K562 (cell line): ENCODE results near the gene PLAA. TPM values are rescaled to one million over a fixed set of nuclear protein-coding genes. Genes with fewer than 3 reads are reported as not detected.

ENCODE experiments used
- CEBPB ChIP-seq: fragments of 450-650 bp; IDR thresholded peaks from 2 replicates; pipeline ENCODE4 v1.6.1; 2016; ENCODE audit warnings: missing genetic modification characterization, missing compliant biosample characterization
- CEBPG ChIP-seq, 3 experiments: fragments of 200-800 bp in 1 of 3; sonication (Bioruptor generic) in 1 of 3; sonication (generic) in 1 of 3; formaldehyde crosslinking in 1 of 3; IDR thresholded peaks in 2 of 3; conservative IDR thresholded peaks in 1 of 3; 2 replicates each; pipeline versions ENCODE4 v1.6.1 to v1.8.0; 2016 to 2022; ENCODE audit warnings: missing compliant biosample characterization in 2 of 3, missing genetic modification characterization in 2 of 3, mild to moderate bottlenecking in 1 of 3, missing genetic modification reagents in 1 of 3
- CHD2 ChIP-seq: IDR thresholded peaks from 2 replicates; pipeline ENCODE4 v1.6.1; 2011; ENCODE audit warnings: low read depth, low read length
- ETV6 ChIP-seq, 3 experiments: fragments of 150-350 bp in 1 of 3; sonication (generic) in 1 of 3; formaldehyde crosslinking in 1 of 3; IDR thresholded peaks; 2 replicates each; pipeline versions ENCODE4 v1.6.1 to v1.8.0; 2014 to 2022; ENCODE audit warnings: borderline replicate concordance in 2 of 3, low read depth in 2 of 3, antibody characterized with exemption in 1 of 3, low read length in 1 of 3, mild to moderate bottlenecking in 1 of 3, missing genetic modification reagents in 1 of 3
- HDAC2 ChIP-seq: fragments of 450-650 bp; IDR thresholded peaks from 2 replicates; pipeline ENCODE4 v1.6.1; 2016; ENCODE audit warnings: mild to moderate bottlenecking
- NCOA1 ChIP-seq: fragments of 450-650 bp; IDR thresholded peaks from 2 replicates; pipeline ENCODE4 v1.6.1; 2016; ENCODE audit warnings: low read depth
- NRF1 ChIP-seq, 2 experiments: fragments of 450-650 bp; IDR thresholded peaks in 1 of 2; conservative IDR thresholded peaks in 1 of 2; 2 replicates each; pipeline ENCODE4 v1.6.1; 2014; ENCODE audit warnings: mild to moderate bottlenecking in 2 of 2
- POLR2A ChIP-seq: fragments of 450-650 bp; conservative IDR thresholded peaks from 2 replicates; pipeline ENCODE4 v1.6.1; 2016
- PTBP1 ChIP-seq: fragments of 200-400 bp; formaldehyde crosslinking; IDR thresholded peaks from 2 replicates; pipeline ENCODE4 v1.6.1; 2017; ENCODE audit warnings: low read depth, low read length
- SIN3B ChIP-seq: fragments of 450-650 bp; IDR thresholded peaks from 2 replicates; pipeline ENCODE4 v1.6.1; 2017; ENCODE audit warnings: low read depth, mild to moderate bottlenecking, moderate library complexity
- SUPT5H ChIP-seq: fragments of 450-650 bp; IDR thresholded peaks from 2 replicates; pipeline ENCODE4 v1.6.1; 2016
- TAF1 ChIP-seq: IDR thresholded peaks from 2 replicates; pipeline ENCODE4 v1.6.1; 2011; ENCODE audit warnings: mild to moderate bottlenecking, low read length, moderate library complexity; ENCODE audit not compliant: insufficient read depth, control insufficient read depth, severe bottlenecking; ENCODE audit errors: extremely low read depth
- TARDBP ChIP-seq: fragments of 450-650 bp; IDR thresholded peaks from 2 replicates; pipeline ENCODE4 v1.6.1; 2016
- TFAM ChIP-seq: fragments of 250-450 bp; sonication (Bioruptor Pico); conservative IDR thresholded peaks from 2 replicates; pipeline ENCODE4 v1.5.0; 2021; ENCODE audit warnings: mild to moderate bottlenecking, moderate library complexity
- ZBTB1 ChIP-seq: sonication (generic); formaldehyde crosslinking; IDR thresholded peaks from 2 replicates; pipeline ENCODE4 v1.8.1; 2023; ENCODE audit warnings: missing genetic modification reagents, low read depth, mild to moderate bottlenecking, borderline replicate concordance
- ZFP36 ChIP-seq: fragments of 150-350 bp; IDR thresholded peaks from 2 replicates; pipeline ENCODE4 v1.6.1; 2018; ENCODE audit warnings: low read length, low read depth; ENCODE audit not compliant: partially characterized antibody
- ZFX ChIP-seq: sonication (generic); formaldehyde crosslinking; IDR thresholded peaks from 2 replicates; pipeline ENCODE4 v1.8.0; 2022; ENCODE audit warnings: mild to moderate bottlenecking, missing genetic modification reagents, moderate library complexity
- ZNF175 ChIP-seq: fragments of 200-800 bp; sonication (Bioruptor generic); IDR thresholded peaks from 2 replicates; pipeline ENCODE4 v1.6.1; 2016; ENCODE audit warnings: low read depth, mild to moderate bottlenecking, missing genetic modification characterization, missing compliant biosample characterization
- ZNF778 ChIP-seq: fragments of 450-650 bp; formaldehyde crosslinking; IDR thresholded peaks from 2 replicates; pipeline ENCODE4 v1.4.0; 2020; ENCODE audit warnings: mild to moderate bottlenecking, moderate library complexity
- polyA plus RNA-seq, 8 experiments: library from polyadenylated mRNA; depleted of rRNA in 4 of 8; stranded (reverse) in 5 of 8; unstranded in 3 of 8; fragments of >200 nt; fragmentation: Nextera tagmentation in 2 of 8; fragmentation: Illumina TruSeq in 1 of 8; extraction: Ambion mirVana in 2 of 8; extraction: Trizol in 1 of 8; gene quantifications; 2 replicates each; pipeline versions ENCODE4 v1.2.1 to v1.2.3, GENCODE V29; 2011 to 2014; ENCODE audit warnings: inconsistent platforms in 1 of 8, missing spikeins in 1 of 8
- total RNA-seq, 7 experiments: library from RNA; depleted of rRNA in 6 of 7; stranded (reverse); fragments of >200 nt in 6 of 7; fragmentation: Illumina TruSeq in 2 of 7; extraction: Trizol in 2 of 7; gene quantifications; 2 replicates each; pipeline versions ENCODE4 v1.2.1 to v1.2.3, GENCODE V29; 2011 to 2021; ENCODE audit warnings: low replicate concordance in 1 of 7
- TF ChIP-seq, protein P1 (sequence below): sonication (generic); formaldehyde crosslinking; IDR thresholded peaks from 2 replicates; pipeline ENCODE4 v1.5.0; 2020; ENCODE audit warnings: missing genetic modification reagents
- TF ChIP-seq, protein P2 (sequence below): sonication (generic); IDR thresholded peaks from 2 replicates; pipeline ENCODE4 v1.6.1; 2016
- TF ChIP-seq, protein P3 (sequence below): fragments of 450-650 bp; IDR thresholded peaks from 2 replicates; pipeline ENCODE4 v1.6.1; 2014; ENCODE audit warnings: low read depth, mild to moderate bottlenecking, moderate library complexity, borderline replicate concordance
- TF ChIP-seq, protein P4 (sequence below): fragments of 450-650 bp; formaldehyde crosslinking; IDR thresholded peaks from 2 replicates; pipeline ENCODE4 v1.4.0; 2020; ENCODE audit warnings: mild to moderate bottlenecking

The PLAA gene
- total and polyA plus RNA-seq, 9 of the 15 experiments (the other 6 are each of a cell fraction or from before 2014, with no cell fraction given): 3.5 to 20.7 (median 16.6) TPM

DNA sequence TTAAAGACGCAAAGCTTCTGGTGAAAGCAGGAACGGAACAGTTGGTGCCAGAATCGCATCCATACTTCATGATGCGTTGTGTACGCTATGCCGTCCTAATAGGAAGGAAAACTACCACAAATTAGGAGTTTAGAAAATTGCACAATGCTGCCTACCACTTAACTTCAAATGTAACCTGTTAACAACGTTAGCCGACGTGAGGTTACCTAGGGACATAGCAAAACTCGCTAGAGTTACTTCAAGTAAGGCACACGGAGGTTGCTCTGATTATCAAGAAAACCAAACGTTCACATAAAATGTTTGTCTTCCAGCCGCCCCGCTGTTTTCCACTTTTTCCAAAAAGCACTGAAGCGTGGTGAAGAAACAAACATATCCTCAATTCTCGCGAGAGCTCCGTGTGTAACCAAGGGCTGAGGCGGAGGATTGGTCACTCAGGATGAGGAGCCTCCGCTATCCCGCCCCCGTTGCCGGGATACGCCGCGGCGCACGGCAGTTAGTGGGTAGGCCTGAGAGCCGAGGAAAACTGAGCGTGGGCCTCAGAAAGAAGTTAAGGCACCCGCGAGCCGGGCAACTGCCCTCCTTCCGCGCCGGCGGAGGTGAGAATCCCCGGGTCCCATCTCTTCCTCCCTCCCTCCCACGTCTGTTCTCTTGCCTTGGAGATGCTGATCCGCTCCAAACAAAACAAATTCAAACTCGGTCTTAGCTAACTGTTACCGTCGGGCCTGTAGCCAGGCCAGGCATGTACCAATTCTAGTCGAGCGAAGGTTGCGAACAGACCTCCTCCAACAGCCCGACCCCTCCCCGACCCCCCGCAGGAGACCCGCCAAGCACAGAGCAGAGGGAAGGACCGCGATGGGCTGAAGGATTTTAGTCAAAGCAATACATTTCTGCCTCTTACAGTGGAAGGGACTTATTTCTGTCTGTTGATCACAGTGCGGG lies 9.1 kb upstream of the PLAA start, which contains the start of gene IFT74 (continued):
- TF ChIP-seq, protein P1, sequence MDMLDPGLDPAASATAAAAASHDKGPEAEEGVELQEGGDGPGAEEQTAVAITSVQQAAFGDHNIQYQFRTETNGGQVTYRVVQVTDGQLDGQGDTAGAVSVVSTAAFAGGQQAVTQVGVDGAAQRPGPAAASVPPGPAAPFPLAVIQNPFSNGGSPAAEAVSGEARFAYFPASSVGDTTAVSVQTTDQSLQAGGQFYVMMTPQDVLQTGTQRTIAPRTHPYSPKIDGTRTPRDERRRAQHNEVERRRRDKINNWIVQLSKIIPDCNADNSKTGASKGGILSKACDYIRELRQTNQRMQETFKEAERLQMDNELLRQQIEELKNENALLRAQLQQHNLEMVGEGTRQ (CRISPR knock-in tag): no peak
- TF ChIP-seq ZNF778 (no peak), TAF1 (peak; percentile 22), NRF1 (conservative IDR thresholded peaks at IDR 0.05 in 1 of 2, IDR thresholded peaks at IDR 0.05 in 1 of 2) (0 out of 4 replicates have a peak, but pooled peaks have one; percentile 12 to 14), ZFX (peak; percentile 90), POLR2A (peak; percentile 56), ETV6 (IDR thresholded peaks at IDR 0.05; ENCODE audit: borderline replicate concordance in 1 of 2, low read depth in 2 of 2, low read length in 1 of 2) (no peak), ETV6 (CRISPR knock-in tag; IDR thresholded peaks at IDR 0.05; ENCODE audit: borderline replicate concordance) (no peak), TARDBP (no peak), CEBPG (CRISPR knock-in tag; IDR thresholded peaks at IDR 0.05) (0 out of 2 replicates have a peak, but pooled peaks have one; percentile 50), CEBPG (tag; conservative IDR thresholded peaks at IDR 0.05 in 1 of 2, IDR thresholded peaks at IDR 0.05 in 1 of 2) (peak; percentile 40 to 79; a peak in 3 of 4 replicates), ZBTB1 (no peak), CEBPB (tag) (peak; percentile 88), SIN3B (no peak), ZFP36 (no peak), TFAM (no peak), NCOA1 (no peak), PTBP1 (no peak), HDAC2 (no peak), SUPT5H (0 out of 2 replicates have a peak, but pooled peaks have one; percentile 41), CHD2 (peak; percentile 91), ZNF175 (CRISPR knock-in tag) (no peak)
- TF ChIP-seq, protein P2, sequence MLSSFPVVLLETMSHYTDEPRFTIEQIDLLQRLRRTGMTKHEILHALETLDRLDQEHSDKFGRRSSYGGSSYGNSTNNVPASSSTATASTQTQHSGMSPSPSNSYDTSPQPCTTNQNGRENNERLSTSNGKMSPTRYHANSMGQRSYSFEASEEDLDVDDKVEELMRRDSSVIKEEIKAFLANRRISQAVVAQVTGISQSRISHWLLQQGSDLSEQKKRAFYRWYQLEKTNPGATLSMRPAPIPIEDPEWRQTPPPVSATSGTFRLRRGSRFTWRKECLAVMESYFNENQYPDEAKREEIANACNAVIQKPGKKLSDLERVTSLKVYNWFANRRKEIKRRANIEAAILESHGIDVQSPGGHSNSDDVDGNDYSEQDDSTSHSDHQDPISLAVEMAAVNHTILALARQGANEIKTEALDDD: peak; percentile 50; the same call in 1 of the 2 replicates
- TF ChIP-seq, protein P3, sequence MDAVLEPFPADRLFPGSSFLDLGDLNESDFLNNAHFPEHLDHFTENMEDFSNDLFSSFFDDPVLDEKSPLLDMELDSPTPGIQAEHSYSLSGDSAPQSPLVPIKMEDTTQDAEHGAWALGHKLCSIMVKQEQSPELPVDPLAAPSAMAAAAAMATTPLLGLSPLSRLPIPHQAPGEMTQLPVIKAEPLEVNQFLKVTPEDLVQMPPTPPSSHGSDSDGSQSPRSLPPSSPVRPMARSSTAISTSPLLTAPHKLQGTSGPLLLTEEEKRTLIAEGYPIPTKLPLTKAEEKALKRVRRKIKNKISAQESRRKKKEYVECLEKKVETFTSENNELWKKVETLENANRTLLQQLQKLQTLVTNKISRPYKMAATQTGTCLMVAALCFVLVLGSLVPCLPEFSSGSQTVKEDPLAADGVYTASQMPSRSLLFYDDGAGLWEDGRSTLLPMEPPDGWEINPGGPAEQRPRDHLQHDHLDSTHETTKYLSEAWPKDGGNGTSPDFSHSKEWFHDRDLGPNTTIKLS: no peak
- TF ChIP-seq, protein P4, sequence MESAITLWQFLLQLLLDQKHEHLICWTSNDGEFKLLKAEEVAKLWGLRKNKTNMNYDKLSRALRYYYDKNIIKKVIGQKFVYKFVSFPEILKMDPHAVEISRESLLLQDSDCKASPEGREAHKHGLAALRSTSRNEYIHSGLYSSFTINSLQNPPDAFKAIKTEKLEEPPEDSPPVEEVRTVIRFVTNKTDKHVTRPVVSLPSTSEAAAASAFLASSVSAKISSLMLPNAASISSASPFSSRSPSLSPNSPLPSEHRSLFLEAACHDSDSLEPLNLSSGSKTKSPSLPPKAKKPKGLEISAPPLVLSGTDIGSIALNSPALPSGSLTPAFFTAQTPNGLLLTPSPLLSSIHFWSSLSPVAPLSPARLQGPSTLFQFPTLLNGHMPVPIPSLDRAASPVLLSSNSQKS (CRISPR knock-in tag): no peak
